Type B pancreatic cell (in vitro differentiated cells): ENCODE results near the gene TOMT. TPM values are rescaled to one million over a fixed set of nuclear protein-coding genes. Genes with fewer than 3 reads are reported as not detected.
"Not testable (repeated sequence)": the region's sequence is repeated elsewhere in the genome, so short reads cannot be mapped to it uniquely, and the experiment has no call there.

Experiments used
- DNase-seq: peaks from one replicate; pipeline ENCODE4 v3.0.0; 2021; ENCODE audit warnings: mixed read lengths; ENCODE audit not compliant: unreplicated experiment; ENCODE audit errors: extremely low spot score
- H3K27ac Mint-ChIP-seq: 2 replicates; pipeline ENCODE4 v1.8.0; 2021; ENCODE audit warnings: mild to moderate bottlenecking, mixed read lengths
- H3K27me3 Mint-ChIP-seq: 2 replicates; pipeline ENCODE4 v1.8.0; 2021; ENCODE audit warnings: mixed read lengths
- H3K36me3 Mint-ChIP-seq: 2 replicates; pipeline ENCODE4 v1.8.0; 2021; ENCODE audit warnings: mixed read lengths
- H3K4me1 Mint-ChIP-seq: one replicate; pipeline ENCODE4 v1.8.0; 2021; ENCODE audit warnings: mixed read lengths; ENCODE audit not compliant: unreplicated experiment
- H3K4me3 Mint-ChIP-seq: 2 replicates; pipeline ENCODE4 v1.8.0; 2021; ENCODE audit warnings: mild to moderate bottlenecking, mixed read lengths
- H3K9me3 Mint-ChIP-seq: 2 replicates; pipeline ENCODE4 v1.8.0; 2021; ENCODE audit warnings: mixed read lengths
- total RNA-seq: library from RNA; stranded (reverse); gene quantifications from 2 replicates; pipeline ENCODE4 v1.2.1, GENCODE V29; 2021; ENCODE audit warnings: low replicate concordance
- TF ChIP-seq, protein P1 (sequence below): fragments of 200-600 bp; sonication (generic); conservative IDR thresholded peaks from 2 replicates; pipeline ENCODE4 v1.5.0; 2021; ENCODE audit warnings: antibody characterized with exemption, mild to moderate bottlenecking

The TOMT gene
- total RNA-seq, 1 donor from 2014 or later = not detected

DNA sequence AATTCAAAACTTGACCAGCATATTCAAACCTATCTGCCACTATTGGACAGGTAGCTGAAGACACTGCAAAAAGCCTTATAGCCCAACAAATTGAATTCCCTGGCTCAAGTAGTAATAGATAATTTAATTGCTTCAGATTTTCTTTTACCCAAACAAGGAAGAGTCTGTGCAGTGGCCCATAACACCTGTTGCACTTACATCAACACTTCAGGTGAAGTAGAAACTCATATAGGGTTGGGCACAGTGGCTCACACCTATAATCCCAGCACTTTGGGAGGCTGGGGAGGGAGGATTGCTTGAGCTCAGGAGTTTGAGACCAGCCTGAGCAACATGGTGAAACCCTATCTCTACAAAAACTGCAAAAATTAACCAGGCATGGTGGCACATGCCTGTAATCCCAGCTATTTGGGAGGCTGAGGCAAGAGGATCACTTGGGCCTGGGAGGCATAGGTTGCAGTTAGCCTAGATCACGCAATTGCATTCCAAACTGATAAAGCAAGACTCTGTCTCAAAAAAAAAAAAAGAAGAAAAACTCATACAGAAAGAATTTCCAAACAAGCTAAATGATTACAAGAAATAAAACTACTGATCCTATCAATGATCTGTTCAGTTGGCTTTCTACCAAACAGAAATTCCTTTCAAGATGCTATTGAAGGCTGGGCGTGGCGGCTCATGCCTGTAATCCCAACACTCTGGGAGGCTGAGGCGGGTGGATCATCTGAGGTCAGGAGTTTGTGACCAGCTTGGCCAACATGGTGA is 39.3 kb downstream of the TOMT start:
- peaks cover 9% of the 10 kb centered on the region for H3K27me3 Mint-ChIP-seq
- no peak overlapping the region for H3K27ac Mint-ChIP-seq
- TF ChIP-seq, protein P1, sequence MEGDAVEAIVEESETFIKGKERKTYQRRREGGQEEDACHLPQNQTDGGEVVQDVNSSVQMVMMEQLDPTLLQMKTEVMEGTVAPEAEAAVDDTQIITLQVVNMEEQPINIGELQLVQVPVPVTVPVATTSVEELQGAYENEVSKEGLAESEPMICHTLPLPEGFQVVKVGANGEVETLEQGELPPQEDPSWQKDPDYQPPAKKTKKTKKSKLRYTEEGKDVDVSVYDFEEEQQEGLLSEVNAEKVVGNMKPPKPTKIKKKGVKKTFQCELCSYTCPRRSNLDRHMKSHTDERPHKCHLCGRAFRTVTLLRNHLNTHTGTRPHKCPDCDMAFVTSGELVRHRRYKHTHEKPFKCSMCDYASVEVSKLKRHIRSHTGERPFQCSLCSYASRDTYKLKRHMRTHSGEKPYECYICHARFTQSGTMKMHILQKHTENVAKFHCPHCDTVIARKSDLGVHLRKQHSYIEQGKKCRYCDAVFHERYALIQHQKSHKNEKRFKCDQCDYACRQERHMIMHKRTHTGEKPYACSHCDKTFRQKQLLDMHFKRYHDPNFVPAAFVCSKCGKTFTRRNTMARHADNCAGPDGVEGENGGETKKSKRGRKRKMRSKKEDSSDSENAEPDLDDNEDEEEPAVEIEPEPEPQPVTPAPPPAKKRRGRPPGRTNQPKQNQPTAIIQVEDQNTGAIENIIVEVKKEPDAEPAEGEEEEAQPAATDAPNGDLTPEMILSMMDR = no peak
- no peak overlapping the region for H3K4me3 Mint-ChIP-seq
- H3K9me3 Mint-ChIP-seq = no peaks in the 10 kb centered on the region
- peaks cover 3% of the 10 kb centered on the region for H3K4me1 Mint-ChIP-seq
- DNase-seq = no peak
- H3K36me3 Mint-ChIP-seq = no peaks in the 10 kb centered on the region

DNA sequence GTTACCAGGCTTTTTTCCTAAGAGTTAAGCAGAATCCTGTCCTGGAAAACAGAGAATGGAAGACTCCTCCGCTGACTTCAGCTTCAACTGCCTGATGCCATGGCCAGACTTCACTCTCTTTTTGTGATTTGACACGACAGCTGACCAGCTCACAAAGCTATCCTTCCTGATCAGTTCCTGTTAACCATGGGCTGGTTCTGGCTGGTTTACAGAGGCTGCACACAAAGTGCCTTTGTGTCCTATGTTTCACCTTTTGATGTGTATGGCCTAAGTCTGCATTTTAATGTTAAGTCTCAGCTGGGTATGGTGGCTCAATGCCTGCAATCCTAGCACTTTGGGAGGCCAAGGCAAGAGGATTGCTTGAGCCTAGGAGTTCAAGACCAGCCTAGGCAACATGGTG is 40.9 kb downstream of the TOMT start:
- Mint-ChIP-seq H3K9me3 (no peaks in the 10 kb centered on the region), H3K27me3 (peaks cover 3% of the 10 kb centered on the region), H3K27ac (no peak overlapping the region), H3K36me3 (no peaks in the 10 kb centered on the region), H3K4me3 (no peak overlapping the region), H3K4me1 (peaks cover 3% of the 10 kb centered on the region)
- DNase-seq = no peak
- TF ChIP-seq, protein P1 = no peak

DNA sequence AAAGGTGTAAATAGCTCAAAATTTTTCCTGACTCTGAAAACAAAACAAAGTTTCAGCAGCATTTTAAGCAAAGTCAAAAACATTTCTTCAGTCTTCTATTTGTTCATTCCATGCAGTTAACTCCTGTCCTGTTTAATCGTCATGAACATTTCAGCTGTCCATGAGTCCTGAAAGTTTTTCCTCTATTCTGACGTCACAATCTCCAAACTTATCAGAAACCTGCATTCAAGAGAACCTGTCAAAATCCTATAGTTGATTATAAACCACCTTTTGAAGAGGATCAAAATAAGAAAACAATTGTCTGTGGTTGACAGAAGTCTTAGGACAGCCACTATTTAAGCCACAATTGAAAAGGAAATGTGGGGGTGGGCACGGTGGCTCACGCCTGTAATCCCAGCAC is 45.2 kb downstream of the TOMT start:
- H3K27me3 Mint-ChIP-seq = no peaks in the 10 kb centered on the region
- no peaks in the 10 kb centered on the region for H3K4me1 Mint-ChIP-seq
- H3K9me3 Mint-ChIP-seq = no peaks in the 10 kb centered on the region
- DNase-seq = no peak
- TF ChIP-seq, protein P1 = no peak
- H3K4me3 Mint-ChIP-seq = no peak overlapping the region
- H3K36me3 Mint-ChIP-seq = no peaks in the 10 kb centered on the region
- no peak overlapping the region for H3K27ac Mint-ChIP-seq

DNA sequence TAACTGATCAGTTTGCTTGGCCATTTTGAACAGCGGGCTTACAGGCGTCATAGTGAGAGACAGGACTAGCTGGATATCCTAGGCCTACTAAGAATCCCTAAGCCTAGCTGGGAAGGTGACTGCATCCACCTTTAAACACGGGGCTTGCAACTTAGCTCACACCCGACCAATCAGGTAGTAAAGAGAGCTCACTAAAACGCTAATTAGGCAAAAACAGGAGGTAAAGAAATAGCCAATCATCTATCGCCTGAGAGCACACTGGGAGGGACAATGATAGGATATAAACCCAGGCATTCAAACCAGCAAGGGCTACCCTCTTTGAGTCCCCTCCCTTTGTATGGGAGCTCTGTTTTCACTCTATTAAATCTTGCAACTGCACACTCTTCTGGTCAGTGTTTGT is 48.1 kb downstream of the TOMT start:
- not testable (repeated sequence) for H3K4me1 Mint-ChIP-seq, H3K27ac Mint-ChIP-seq, H3K27me3 Mint-ChIP-seq, DNase-seq, H3K4me3 Mint-ChIP-seq, H3K9me3 Mint-ChIP-seq, H3K36me3 Mint-ChIP-seq

DNA sequence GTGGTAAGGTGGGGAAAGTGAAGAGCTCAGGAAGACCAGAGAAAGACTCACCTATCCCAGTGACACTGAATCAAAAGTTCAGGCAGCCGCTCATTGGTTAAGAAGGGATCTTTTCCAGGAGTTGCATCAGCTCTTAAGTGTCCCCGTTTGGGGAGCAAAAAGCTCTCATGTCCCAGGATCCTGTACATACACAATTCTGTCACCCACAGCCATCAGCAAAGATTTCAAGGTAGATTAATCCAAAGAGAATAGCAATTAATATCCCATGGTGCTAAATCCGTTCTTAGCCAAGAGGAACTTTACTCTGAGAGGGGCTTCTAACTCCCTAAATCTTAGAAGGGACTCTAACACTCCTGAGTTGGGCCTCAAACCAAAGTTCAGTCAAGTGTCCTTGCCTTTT is 49.1 kb downstream of the TOMT start:
- Mint-ChIP-seq H3K4me1 (no peaks in the 10 kb centered on the region), H3K9me3 (no peaks in the 10 kb centered on the region), H3K27ac (no peak overlapping the region), H3K4me3 (no peak overlapping the region), H3K36me3 (no peaks in the 10 kb centered on the region), H3K27me3 (peaks cover 11% of the 10 kb centered on the region)
- TF ChIP-seq, protein P1 = no peak
- no peak for DNase-seq

DNA sequence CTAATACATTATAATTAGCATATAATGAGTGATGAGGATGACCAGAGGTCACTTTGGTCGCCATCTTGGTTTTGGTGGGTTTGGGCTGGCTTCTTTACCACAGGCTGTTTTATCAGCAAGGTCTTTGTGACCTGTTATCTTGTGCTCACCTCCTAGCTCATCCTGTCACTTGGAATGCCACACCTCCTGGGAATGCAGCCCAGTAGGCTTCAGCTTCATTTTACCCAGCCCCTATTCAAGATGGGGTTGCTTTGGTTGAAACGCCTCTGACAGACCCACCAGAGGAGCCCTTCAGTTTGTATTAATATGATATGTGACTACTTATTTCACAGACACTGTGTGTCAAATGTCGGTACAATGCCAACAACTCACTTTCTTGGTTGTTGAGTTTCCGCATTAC is 50.0 kb downstream of the TOMT start:
- no peaks in the 10 kb centered on the region for H3K9me3 Mint-ChIP-seq
- no peaks in the 10 kb centered on the region for H3K4me1 Mint-ChIP-seq
- TF ChIP-seq, protein P1 = no peak
- peaks cover 11% of the 10 kb centered on the region for H3K27me3 Mint-ChIP-seq
- no peak overlapping the region for H3K4me3 Mint-ChIP-seq
- H3K36me3 Mint-ChIP-seq = no peaks in the 10 kb centered on the region
- no peak for DNase-seq
- no peak overlapping the region for H3K27ac Mint-ChIP-seq
